ENCODE measurements around the gene PRSS56.

Gene PRSS56

GRCh38 chr2:232504438-232504837 lies 15.8 kb upstream of the PRSS56 start:
- no peak for DNase-seq (ENCODE audit: low read depth)
- no peak overlapping the region for H3K4me3 ChIP-seq (ENCODE audit: low read depth, low read length)
- no peak for TF ChIP-seq CTCF (conservative IDR thresholded peaks at IDR 0.05; ENCODE audit: low read depth, low read length)

- DNase-seq (ENCODE audit: low read depth) = no peak
- no peak for TF ChIP-seq CTCF (conservative IDR thresholded peaks at IDR 0.05; ENCODE audit: low read depth, low read length)
- H3K4me3 ChIP-seq (ENCODE audit: low read depth, low read length) = no peak overlapping the region
Measured at GRCh38 chr2:232505856-232506255, 14.3 kb upstream of the PRSS56 start.

GRCh38 chr2:232506709-232507108 lies 13.5 kb upstream of the PRSS56 start:
- H3K4me3 ChIP-seq (ENCODE audit: low read depth, low read length) = no peak overlapping the region
- TF ChIP-seq CTCF (conservative IDR thresholded peaks at IDR 0.05; ENCODE audit: low read depth, low read length) = no peak
- no peak for DNase-seq (ENCODE audit: low read depth)

- no peak for DNase-seq (ENCODE audit: low read depth)
- no peak overlapping the region for H3K4me3 ChIP-seq (ENCODE audit: low read depth, low read length)
- no peak for TF ChIP-seq CTCF (conservative IDR thresholded peaks at IDR 0.05; ENCODE audit: low read depth, low read length)
Measured at GRCh38 chr2:232508251-232508650, 11.9 kb upstream of the PRSS56 start.

- no peak overlapping the region for H3K4me3 ChIP-seq (ENCODE audit: low read depth, low read length)
- DNase-seq (ENCODE audit: low read depth) = no peak
- TF ChIP-seq CTCF (conservative IDR thresholded peaks at IDR 0.05; ENCODE audit: low read depth, low read length) = no peak
Measured at GRCh38 chr2:232511336-232511890, 8.8 kb upstream of the PRSS56 start.

GRCh38 chr2:232512602-232513001 lies 7.6 kb upstream of the PRSS56 start:
- TF ChIP-seq CTCF (conservative IDR thresholded peaks at IDR 0.05; ENCODE audit: low read depth, low read length) = no peak
- H3K4me3 ChIP-seq (ENCODE audit: low read depth, low read length) = no peak overlapping the region
- no peak for DNase-seq (ENCODE audit: low read depth)

- TF ChIP-seq CTCF (conservative IDR thresholded peaks at IDR 0.05; ENCODE audit: low read depth, low read length) = no peak
- DNase-seq (ENCODE audit: low read depth) = no peak
- H3K4me3 ChIP-seq (ENCODE audit: low read depth, low read length) = no peak overlapping the region
Measured at GRCh38 chr2:232513353-232513752, 6.8 kb upstream of the PRSS56 start.

Measured in choroid plexus epithelial cell (primary cell).